ENCODE results near the gene WWOX. TPM values are rescaled to one million over a fixed set of nuclear protein-coding genes. Genes with fewer than 3 reads are reported as not detected.

WWOX gene
- polyA plus RNA-seq, 1 donor (not counting 4 experiments of a cell fraction or from before 2014, with no cell fraction given) = 5.1 TPM

DNA sequence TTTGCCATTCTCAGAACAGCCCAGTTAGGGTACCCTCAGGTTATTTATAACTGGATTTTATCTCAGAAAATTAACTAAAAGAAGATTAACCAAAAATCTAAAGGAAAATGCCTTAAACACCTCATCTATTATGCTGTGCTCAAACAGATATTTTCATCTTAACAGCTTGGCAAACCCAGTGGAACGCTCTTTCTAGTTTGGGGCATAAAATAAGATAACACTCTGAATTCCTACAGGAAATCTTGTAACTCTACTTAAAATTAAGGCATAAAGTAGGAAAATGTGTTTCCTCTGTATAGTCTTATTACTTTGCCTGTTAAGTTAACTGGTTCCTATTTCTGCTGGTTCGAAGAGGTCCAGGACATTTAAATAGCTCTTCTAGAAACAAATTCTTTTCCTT lies 777.2 kb downstream of the WWOX start:
- Histone ChIP-seq H3K9ac (ENCODE audit: control insufficient read depth, extremely low read depth, insufficient read depth, low read length) (no peak overlapping the region), H2AFZ (ENCODE audit: control insufficient read depth, low read length) (no peak overlapping the region), H4K20me1 (ENCODE audit: control insufficient read depth, extremely low read depth, insufficient read depth, low read length) (no peaks in the 10 kb centered on the region), H3K9me3 (ENCODE audit: control insufficient read depth, low read depth, low read length) (no peaks in the 10 kb centered on the region), H3K9me1 (ENCODE audit: control insufficient read depth, extremely low read depth, insufficient read depth, low read length) (no peaks in the 10 kb centered on the region), H3K27me3 (ENCODE audit: control insufficient read depth, extremely low read depth, insufficient read depth, low read length) (no peaks in the 10 kb centered on the region), H3K4me2 (ENCODE audit: control insufficient read depth, extremely low read depth, insufficient read depth, low read depth, low read length) (no peak overlapping the region), H3K4me3 (ENCODE audit: control insufficient read depth in 2 of 3, extremely low read depth in 1 of 3, insufficient read depth in 2 of 3, low read depth in 1 of 3, low read length in 3 of 3) (no peak overlapping the region), H3K4me1 (ENCODE audit: control insufficient read depth, extremely low read depth, insufficient read depth, low read length) (no peaks in the 10 kb centered on the region), H3K36me3 (ENCODE audit: control insufficient read depth in 2 of 2, extremely low read depth in 1 of 2, insufficient read depth in 2 of 2, low read length in 2 of 2) (no peaks in the 10 kb centered on the region), H3K27ac (ENCODE audit: control insufficient read depth, insufficient read depth, low read length) (no peak overlapping the region), H3K79me2 (ENCODE audit: control insufficient read depth, insufficient read depth, low read length) (no peaks in the 10 kb centered on the region)
- TF ChIP-seq, protein P1, sequence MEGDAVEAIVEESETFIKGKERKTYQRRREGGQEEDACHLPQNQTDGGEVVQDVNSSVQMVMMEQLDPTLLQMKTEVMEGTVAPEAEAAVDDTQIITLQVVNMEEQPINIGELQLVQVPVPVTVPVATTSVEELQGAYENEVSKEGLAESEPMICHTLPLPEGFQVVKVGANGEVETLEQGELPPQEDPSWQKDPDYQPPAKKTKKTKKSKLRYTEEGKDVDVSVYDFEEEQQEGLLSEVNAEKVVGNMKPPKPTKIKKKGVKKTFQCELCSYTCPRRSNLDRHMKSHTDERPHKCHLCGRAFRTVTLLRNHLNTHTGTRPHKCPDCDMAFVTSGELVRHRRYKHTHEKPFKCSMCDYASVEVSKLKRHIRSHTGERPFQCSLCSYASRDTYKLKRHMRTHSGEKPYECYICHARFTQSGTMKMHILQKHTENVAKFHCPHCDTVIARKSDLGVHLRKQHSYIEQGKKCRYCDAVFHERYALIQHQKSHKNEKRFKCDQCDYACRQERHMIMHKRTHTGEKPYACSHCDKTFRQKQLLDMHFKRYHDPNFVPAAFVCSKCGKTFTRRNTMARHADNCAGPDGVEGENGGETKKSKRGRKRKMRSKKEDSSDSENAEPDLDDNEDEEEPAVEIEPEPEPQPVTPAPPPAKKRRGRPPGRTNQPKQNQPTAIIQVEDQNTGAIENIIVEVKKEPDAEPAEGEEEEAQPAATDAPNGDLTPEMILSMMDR (optimal IDR thresholded peaks at IDR 0.05 in 1 of 3, IDR thresholded peaks at IDR 0.05 in 1 of 3, conservative IDR thresholded peaks at IDR 0.05 in 1 of 3; ENCODE audit: extremely low read depth in 1 of 3, insufficient read depth in 2 of 3, low read length in 3 of 3) = no peak
- no peak for TF ChIP-seq EZH2 (IDR thresholded peaks at IDR 0.05; ENCODE audit: low read length)
- dilution Hi-C loops (cut with MboI; ENCODE audit: extremely low pct_ligation_motif_present, low sequenced_read_pairs) = no loop called here
- no peak for FAIRE-seq
- no peak for DNase-seq (ENCODE audit: low read depth, low spot score)

DNA sequence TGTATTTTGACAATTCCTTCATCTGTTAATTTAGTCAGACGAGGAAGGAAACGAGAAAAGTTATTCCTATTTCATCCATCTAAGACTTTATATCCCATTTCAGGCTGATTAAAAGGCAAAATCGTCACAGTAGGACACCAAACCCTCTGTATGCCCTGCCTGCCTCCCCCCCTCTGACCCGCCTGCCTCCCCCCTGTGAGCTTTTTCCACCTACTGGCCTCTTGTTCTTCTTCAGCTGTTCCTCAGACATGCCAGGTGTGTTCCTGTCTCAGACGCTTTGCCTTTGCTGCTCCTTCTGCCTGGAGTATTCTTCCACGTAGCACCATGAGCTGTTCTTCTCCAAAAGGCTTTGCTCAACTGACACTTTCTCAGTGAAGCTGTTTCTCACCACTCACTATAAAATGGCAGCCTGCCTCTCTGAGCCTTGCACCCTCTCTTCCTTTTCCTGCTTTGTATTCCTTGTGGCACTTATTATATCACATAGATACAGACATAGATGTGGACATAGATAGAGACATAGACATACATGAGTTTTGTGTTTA lies 777.7 kb downstream of the WWOX start:
- H4K20me1 ChIP-seq (ENCODE audit: control insufficient read depth, extremely low read depth, insufficient read depth, low read length) = no peaks in the 10 kb centered on the region
- no peak overlapping the region for H3K9ac ChIP-seq (ENCODE audit: control insufficient read depth, extremely low read depth, insufficient read depth, low read length)
- H3K27ac ChIP-seq (ENCODE audit: control insufficient read depth, insufficient read depth, low read length) = no peak overlapping the region
- no peaks in the 10 kb centered on the region for H3K27me3 ChIP-seq (ENCODE audit: control insufficient read depth, extremely low read depth, insufficient read depth, low read length)
- FAIRE-seq (no peak), DNase-seq (ENCODE audit: low read depth, low spot score) (no peak)
- H3K9me1 ChIP-seq (ENCODE audit: control insufficient read depth, extremely low read depth, insufficient read depth, low read length) = no peaks in the 10 kb centered on the region
- no peak for TF ChIP-seq EZH2 (IDR thresholded peaks at IDR 0.05; ENCODE audit: low read length)
- TF ChIP-seq, protein P1 (optimal IDR thresholded peaks at IDR 0.05 in 1 of 3, IDR thresholded peaks at IDR 0.05 in 1 of 3, conservative IDR thresholded peaks at IDR 0.05 in 1 of 3; ENCODE audit: extremely low read depth in 1 of 3, insufficient read depth in 2 of 3, low read length in 3 of 3) = no peak
- no peak overlapping the region for H3K4me3 ChIP-seq (ENCODE audit: control insufficient read depth in 2 of 3, extremely low read depth in 1 of 3, insufficient read depth in 2 of 3, low read depth in 1 of 3, low read length in 3 of 3)
- no peaks in the 10 kb centered on the region for H3K79me2 ChIP-seq (ENCODE audit: control insufficient read depth, insufficient read depth, low read length)
- dilution Hi-C loops (cut with MboI; ENCODE audit: extremely low pct_ligation_motif_present, low sequenced_read_pairs) = no loop called here
- H3K4me2 ChIP-seq (ENCODE audit: control insufficient read depth, extremely low read depth, insufficient read depth, low read depth, low read length) = no peak overlapping the region
- no peaks in the 10 kb centered on the region for H3K36me3 ChIP-seq (ENCODE audit: control insufficient read depth in 2 of 2, extremely low read depth in 1 of 2, insufficient read depth in 2 of 2, low read length in 2 of 2)
- H3K4me1 ChIP-seq (ENCODE audit: control insufficient read depth, extremely low read depth, insufficient read depth, low read length) = no peaks in the 10 kb centered on the region
- no peak overlapping the region for H2AFZ ChIP-seq (ENCODE audit: control insufficient read depth, low read length)
- H3K9me3 ChIP-seq (ENCODE audit: control insufficient read depth, low read depth, low read length) = no peaks in the 10 kb centered on the region

Measured in keratinocyte (primary cell).